HPDE6-E6E7 (cell line): ENCODE measurements around the gene PLCXD3.

ENCODE experiments used
- DNase-seq: peaks from one replicate; pipeline ENCODE4 v3.0.0; 2011; ENCODE audit warnings: missing footprints; ENCODE audit errors: extremely low spot score

PLCXD3 gene

GRCh38 chr5:41510176-41510831, at the start of gene PLCXD3:
Gene PLCXD3, minus strand, starts transcription at chr5:41510601. Its CDS starts 75 bp downstream, at chr5:41510526.
- no peak for DNase-seq

GRCh38 chr5:41559184-41559583, 48.8 kb upstream of the PLCXD3 start:
- DNase-seq = no peak

- no peak for DNase-seq
These were observed 47.9 kb upstream of the PLCXD3 start for GRCh38 chr5:41558295-41558694.

- no peak for DNase-seq
These were observed 37.6 kb upstream of the PLCXD3 start for GRCh38 chr5:41547991-41548390.

DNA sequence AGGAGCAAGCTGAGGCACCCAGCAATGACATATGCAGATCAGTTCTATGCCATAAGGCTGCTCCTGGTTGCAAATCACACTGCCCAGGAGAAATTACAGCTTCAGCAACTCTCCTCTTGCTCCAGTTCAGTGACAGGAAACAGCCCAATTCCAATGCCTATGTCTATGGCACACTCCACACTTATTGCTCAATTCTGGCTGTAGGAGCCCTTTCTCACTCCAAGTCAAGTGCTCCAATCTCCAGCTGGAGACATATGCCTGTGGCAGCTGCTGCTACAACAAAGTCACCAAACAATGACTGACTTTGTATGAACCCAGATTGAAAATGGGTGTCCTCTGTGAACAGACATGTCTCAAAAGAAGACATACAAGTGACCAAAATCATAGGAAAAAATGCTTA, 31.8 kb upstream of the PLCXD3 start:
- no peak for DNase-seq

GRCh38 chr5:41539454-41539853, 29.1 kb upstream of the PLCXD3 start:
- DNase-seq = no peak

GRCh38 chr5:41537581-41537980, 27.2 kb upstream of the PLCXD3 start:
- no peak for DNase-seq

DNA sequence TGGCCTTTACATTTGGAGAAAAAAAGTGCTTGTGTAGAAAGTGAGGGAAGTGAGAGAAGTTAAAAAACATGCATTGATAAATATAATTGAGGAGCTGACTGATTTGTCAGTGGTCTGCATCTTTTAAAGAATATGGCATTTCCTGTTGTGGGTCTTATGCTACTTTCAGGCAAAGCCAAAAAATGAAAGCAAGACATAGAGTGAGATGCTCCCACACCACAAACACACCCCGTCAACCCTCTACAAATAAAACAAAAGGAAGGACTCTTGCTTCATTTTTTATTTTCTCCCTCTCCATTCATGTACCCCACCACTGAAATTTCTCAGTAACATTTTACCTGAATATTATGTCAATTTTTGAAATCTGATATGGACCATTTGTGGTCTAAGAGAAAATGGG, 22.1 kb upstream of the PLCXD3 start:
- DNase-seq = no peak

- no peak for DNase-seq
These were observed 16.9 kb upstream of the PLCXD3 start for GRCh38 chr5:41527201-41527779.

GRCh38 chr5:41526699-41527098, 16.3 kb upstream of the PLCXD3 start:
- DNase-seq = no peak

DNA sequence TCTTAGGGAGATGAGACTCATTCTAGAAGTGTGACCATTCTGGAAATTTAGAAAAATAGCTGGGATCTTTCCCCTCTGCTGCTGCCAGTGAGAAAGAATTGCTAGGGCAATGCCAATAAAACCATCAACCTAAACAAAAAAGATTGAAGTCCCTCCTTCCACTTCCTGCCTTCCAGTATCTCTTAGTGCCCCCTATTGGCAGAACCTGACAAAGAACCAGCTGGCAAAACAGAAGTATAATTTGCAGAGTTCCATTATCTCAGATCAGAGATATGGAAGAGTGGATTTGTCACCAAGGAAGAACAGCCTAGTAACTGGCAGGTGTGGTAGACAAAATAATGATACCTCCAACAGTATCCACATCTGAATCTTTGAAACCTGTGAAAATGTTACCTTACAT, 13.8 kb upstream of the PLCXD3 start:
- DNase-seq = no peak

- DNase-seq = no peak
These were observed 11.9 kb upstream of the PLCXD3 start for GRCh38 chr5:41522193-41522786.

- DNase-seq = no peak
These were observed 9.4 kb upstream of the PLCXD3 start for GRCh38 chr5:41519801-41520200.

DNA sequence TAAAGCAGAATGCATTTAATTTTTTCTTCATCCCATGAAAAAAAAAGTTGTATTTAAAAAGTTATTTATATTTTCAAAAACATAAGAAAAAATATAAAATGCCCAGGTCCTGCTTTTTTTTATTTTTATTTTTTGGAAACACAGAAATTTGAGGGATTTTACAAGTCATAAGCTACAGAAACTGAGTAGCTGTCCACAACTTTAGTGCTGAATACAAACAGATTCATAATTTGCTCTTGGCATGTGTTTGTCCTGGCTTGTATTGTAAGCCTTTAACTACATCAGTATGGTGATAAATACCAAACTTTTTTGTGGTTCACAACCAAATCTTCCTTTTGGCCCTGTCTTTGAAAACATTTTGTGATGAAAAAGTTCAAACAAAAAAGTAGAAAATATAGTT, 7.5 kb upstream of the PLCXD3 start:
- no peak for DNase-seq

GRCh38 chr5:41511241-41511640, 840 bp upstream of the PLCXD3 start:
- DNase-seq = no peak

GRCh38 chr5:41509399-41510175, 814 bp downstream of the PLCXD3 start:
- DNase-seq = no peak

- no peak for DNase-seq
These were observed 1.6 kb downstream of the PLCXD3 start for GRCh38 chr5:41508696-41509398.

DNA sequence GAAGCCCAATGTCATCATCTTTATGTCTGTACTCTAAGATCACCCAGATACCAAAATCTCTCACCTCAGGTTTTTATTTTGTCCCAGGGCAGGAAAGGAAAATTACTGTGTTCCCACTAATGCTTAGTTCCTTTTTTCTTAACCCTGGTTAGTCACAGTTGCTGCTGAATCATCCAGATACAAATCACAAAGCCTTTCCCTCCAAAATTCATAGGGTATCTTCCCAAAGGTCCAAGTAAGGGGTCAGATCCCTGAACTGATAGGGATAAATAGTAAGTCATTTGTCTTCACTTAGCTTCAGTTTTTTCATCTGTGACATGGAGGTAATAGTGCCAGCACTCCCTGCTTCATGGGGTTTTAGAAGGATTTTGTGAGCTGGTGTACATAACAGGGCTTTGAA, 2.2 kb downstream of the PLCXD3 start:
- no peak for DNase-seq

GRCh38 chr5:41507501-41507900, 2.9 kb downstream of the PLCXD3 start:
- DNase-seq = no peak

GRCh38 chr5:41503860-41504259, 6.5 kb downstream of the PLCXD3 start:
- DNase-seq = no peak

- no peak for DNase-seq
These were observed 7.1 kb downstream of the PLCXD3 start for GRCh38 chr5:41503310-41503709.
